ENCODE data around the gene TEAD4.

The TEAD4 gene

GRCh38 chr12:3028108-3028507 lies 68.9 kb downstream of the TEAD4 start:
- H3K4me3 ChIP-seq (replicated peaks; ENCODE audit: low read depth, low read length), result no peak overlapping the region
- H3K36me3 ChIP-seq (ENCODE audit: control insufficient read depth, insufficient read depth, low read length), result no peaks in the 10 kb centered on the region
- TF ChIP-seq, protein P1, sequence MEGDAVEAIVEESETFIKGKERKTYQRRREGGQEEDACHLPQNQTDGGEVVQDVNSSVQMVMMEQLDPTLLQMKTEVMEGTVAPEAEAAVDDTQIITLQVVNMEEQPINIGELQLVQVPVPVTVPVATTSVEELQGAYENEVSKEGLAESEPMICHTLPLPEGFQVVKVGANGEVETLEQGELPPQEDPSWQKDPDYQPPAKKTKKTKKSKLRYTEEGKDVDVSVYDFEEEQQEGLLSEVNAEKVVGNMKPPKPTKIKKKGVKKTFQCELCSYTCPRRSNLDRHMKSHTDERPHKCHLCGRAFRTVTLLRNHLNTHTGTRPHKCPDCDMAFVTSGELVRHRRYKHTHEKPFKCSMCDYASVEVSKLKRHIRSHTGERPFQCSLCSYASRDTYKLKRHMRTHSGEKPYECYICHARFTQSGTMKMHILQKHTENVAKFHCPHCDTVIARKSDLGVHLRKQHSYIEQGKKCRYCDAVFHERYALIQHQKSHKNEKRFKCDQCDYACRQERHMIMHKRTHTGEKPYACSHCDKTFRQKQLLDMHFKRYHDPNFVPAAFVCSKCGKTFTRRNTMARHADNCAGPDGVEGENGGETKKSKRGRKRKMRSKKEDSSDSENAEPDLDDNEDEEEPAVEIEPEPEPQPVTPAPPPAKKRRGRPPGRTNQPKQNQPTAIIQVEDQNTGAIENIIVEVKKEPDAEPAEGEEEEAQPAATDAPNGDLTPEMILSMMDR (IDR thresholded peaks at IDR 0.05; ENCODE audit: insufficient read depth, low read length, poor library complexity, severe bottlenecking), result no peak
- H3K27me3 ChIP-seq (replicated peaks; ENCODE audit: control insufficient read depth, insufficient read depth, low read length), result no peaks in the 10 kb centered on the region
- no peak for DNase-seq (ENCODE audit: extremely low read depth, insufficient read length)

DNA sequence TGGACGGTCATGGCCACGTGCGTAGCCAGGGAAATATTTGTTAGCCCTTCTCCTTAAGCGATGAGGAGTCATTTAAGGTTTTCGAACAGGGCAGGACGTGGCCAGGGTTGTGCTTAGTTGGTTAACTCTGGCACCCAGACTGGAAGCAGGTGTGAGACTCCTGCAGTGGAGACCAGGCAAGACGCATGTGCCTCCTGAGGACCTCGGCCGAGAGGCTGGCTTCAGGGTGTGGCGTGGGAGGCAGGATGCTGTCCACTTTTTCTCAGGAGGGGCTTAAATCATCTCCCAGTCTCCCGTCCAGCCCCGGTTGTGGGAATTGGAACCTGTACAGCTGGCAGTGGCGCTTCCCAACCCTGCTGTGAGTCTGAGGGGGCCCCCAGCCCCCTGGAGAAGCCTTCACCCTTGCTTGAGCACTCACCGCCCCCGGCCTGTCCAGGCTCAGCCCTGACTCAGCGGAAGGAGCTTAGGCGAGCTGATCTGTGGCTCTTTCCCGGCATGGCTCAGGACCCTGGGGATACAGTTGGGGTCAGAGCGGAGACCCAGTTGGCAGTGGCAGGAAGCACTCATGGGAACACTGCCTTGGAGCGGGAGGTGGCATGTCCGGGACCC lies 71.7 kb downstream of the TEAD4 start:
- TF ChIP-seq, protein P1 (IDR thresholded peaks at IDR 0.05; ENCODE audit: insufficient read depth, low read length, poor library complexity, severe bottlenecking), result no peak
- Histone ChIP-seq H3K36me3 (ENCODE audit: control insufficient read depth, insufficient read depth, low read length) (no peaks in the 10 kb centered on the region), H3K4me3 (replicated peaks; ENCODE audit: low read depth, low read length) (no peak overlapping the region), H3K27me3 (replicated peaks; ENCODE audit: control insufficient read depth, insufficient read depth, low read length) (no peaks in the 10 kb centered on the region)
- DNase-seq (ENCODE audit: extremely low read depth, insufficient read length), result no peak

GRCh38 chr12:3032161-3032560 lies 73.0 kb downstream of the TEAD4 start:
- Histone ChIP-seq H3K36me3 (ENCODE audit: control insufficient read depth, insufficient read depth, low read length) (no peaks in the 10 kb centered on the region), H3K4me3 (replicated peaks; ENCODE audit: low read depth, low read length) (no peak overlapping the region), H3K27me3 (replicated peaks; ENCODE audit: control insufficient read depth, insufficient read depth, low read length) (no peaks in the 10 kb centered on the region)
- DNase-seq (ENCODE audit: extremely low read depth, insufficient read length), result no peak
- TF ChIP-seq, protein P1 (IDR thresholded peaks at IDR 0.05; ENCODE audit: insufficient read depth, low read length, poor library complexity, severe bottlenecking), result no peak

GRCh38 chr12:3032770-3033538 lies 73.8 kb downstream of the TEAD4 start:
- Histone ChIP-seq H3K36me3 (ENCODE audit: control insufficient read depth, insufficient read depth, low read length) (no peaks in the 10 kb centered on the region), H3K4me3 (replicated peaks; ENCODE audit: low read depth, low read length) (no peak overlapping the region), H3K27me3 (replicated peaks; ENCODE audit: control insufficient read depth, insufficient read depth, low read length) (no peaks in the 10 kb centered on the region)
- TF ChIP-seq, protein P1 (IDR thresholded peaks at IDR 0.05; ENCODE audit: insufficient read depth, low read length, poor library complexity, severe bottlenecking), result no peak
- DNase-seq (ENCODE audit: extremely low read depth, insufficient read length), result no peak

DNA sequence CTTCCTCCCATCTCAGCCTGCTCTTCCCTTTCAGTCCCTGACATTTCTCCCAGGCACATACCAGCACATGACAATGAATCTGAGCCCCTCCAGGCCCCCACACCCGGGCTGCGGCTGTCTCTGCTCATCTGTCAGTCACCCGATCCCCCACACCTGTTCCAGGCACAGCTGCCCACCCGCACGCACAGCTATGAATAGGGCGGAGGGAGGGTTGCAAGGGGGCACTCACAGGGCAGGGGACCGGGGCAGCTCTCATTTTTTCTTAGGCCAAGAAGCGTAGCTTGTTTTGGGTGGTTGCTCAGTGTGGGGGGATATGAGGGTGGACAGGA lies 74.3 kb downstream of the TEAD4 start:
- H3K36me3 ChIP-seq (ENCODE audit: control insufficient read depth, insufficient read depth, low read length), result no peaks in the 10 kb centered on the region
- no peak overlapping the region for H3K4me3 ChIP-seq (replicated peaks; ENCODE audit: low read depth, low read length)
- DNase-seq (ENCODE audit: extremely low read depth, insufficient read length), result no peak
- TF ChIP-seq, protein P1 (IDR thresholded peaks at IDR 0.05; ENCODE audit: insufficient read depth, low read length, poor library complexity, severe bottlenecking), result no peak
- no peaks in the 10 kb centered on the region for H3K27me3 ChIP-seq (replicated peaks; ENCODE audit: control insufficient read depth, insufficient read depth, low read length)

Data from GM06990 (cell line).